SK-N-MC (cell line): ENCODE measurements around the gene FANCE.

Experiments
- DNase-seq: peaks from one replicate; pipeline ENCODE4 v3.0.0-alpha.2; 2011; ENCODE audit warnings: low read depth, low spot score
- H3K27ac ChIP-seq: fragments of 200-600 bp; sonication (generic); 2 replicates; pipeline ENCODE4 v1.5.1; 2016; ENCODE audit warnings: mixed run types
- H3K36me3 ChIP-seq: fragments of 200-600 bp; sonication (generic); 2 replicates; pipeline ENCODE4 v1.6.1; 2017; ENCODE audit warnings: antibody characterized with exemption, low read length, mixed read lengths; ENCODE audit not compliant: insufficient read depth
- H3K4me3 ChIP-seq: fragments of 200-600 bp; sonication (generic); 2 replicates; pipeline ENCODE4 v1.5.1; 2016
- H3K9ac ChIP-seq: fragments of 200-600 bp; sonication (generic); 2 replicates; pipeline ENCODE4 v1.8.0; 2017; ENCODE audit warnings: mixed run types, mixed read lengths; ENCODE audit not compliant: insufficient read length
- H3K9me3 ChIP-seq: fragments of 200-600 bp; sonication (generic); 2 replicates; pipeline ENCODE4 v1.6.1; 2017; ENCODE audit warnings: low read depth, mild to moderate bottlenecking, antibody characterized with exemption, low read length, moderate library complexity, mixed read lengths
- EZH2 ChIP-seq: fragments of 200-600 bp; sonication (generic); IDR thresholded peaks from one replicate; pipeline ENCODE4 v1.6.1; 2017; ENCODE audit warnings: antibody characterized with exemption
- FOXP2 ChIP-seq: optimal IDR thresholded peaks from 2 replicates; pipeline ENCODE3; 2011; ENCODE audit warnings: mild to moderate bottlenecking, moderate library complexity; ENCODE audit not compliant: insufficient read depth; ENCODE audit errors: extremely low read length, control extremely low read depth
- POLR2AphosphoS5 ChIP-seq: IDR thresholded peaks from 2 replicates; pipeline ENCODE4 v1.6.1; 2012; ENCODE audit warnings: mild to moderate bottlenecking, low read depth, low read length, borderline replicate concordance

FANCE gene

GRCh38 chr6:35452183-35453090, at the start of gene FANCE:
TSS of gene FANCE (plus strand) at chr6:35452338. CDS start at chr6:35452546, 208 bp downstream.
- peaks cover 22% of the 10 kb centered on the region for H3K36me3 ChIP-seq
- no peaks in the 10 kb centered on the region for H3K9me3 ChIP-seq
- peak within 1 kb of the TSS; percentile 95 for H3K27ac ChIP-seq
- DNase-seq: no peak
- peak within 1 kb of the TSS; percentile 84 for H3K4me3 ChIP-seq
- H3K9ac ChIP-seq: peak within 1 kb of the TSS; percentile 81
- TF ChIP-seq FOXP2: no peak
- peak; percentile 84 for TF ChIP-seq POLR2AphosphoS5

- Histone ChIP-seq H3K4me3 (no peak overlapping the region), H3K27ac (no peak overlapping the region), H3K9me3 (no peaks in the 10 kb centered on the region), H3K9ac (no peak overlapping the region), H3K36me3 (no peaks in the 10 kb centered on the region)
- no peak for DNase-seq
- no peak for TF ChIP-seq FOXP2
- TF ChIP-seq POLR2AphosphoS5: no peak
- no peak for TF ChIP-seq EZH2
Measured at GRCh38 chr6:35402856-35403191, 49.3 kb upstream of the FANCE start.

- H3K4me3 ChIP-seq: no peak overlapping the region
- no peaks in the 10 kb centered on the region for H3K36me3 ChIP-seq
- no peak overlapping the region for H3K27ac ChIP-seq
- TF ChIP-seq FOXP2 (no peak), EZH2 (no peak), POLR2AphosphoS5 (no peak)
- no peak for DNase-seq
- H3K9me3 ChIP-seq: no peaks in the 10 kb centered on the region
- no peak overlapping the region for H3K9ac ChIP-seq
Measured at GRCh38 chr6:35403544-35404442, 48.3 kb upstream of the FANCE start.

GRCh38 chr6:35406711-35407485, 45.2 kb upstream of the FANCE start:
- Histone ChIP-seq H3K9ac (no peak overlapping the region), H3K4me3 (no peak overlapping the region), H3K27ac (no peak overlapping the region), H3K9me3 (no peaks in the 10 kb centered on the region), H3K36me3 (no peaks in the 10 kb centered on the region)
- TF ChIP-seq POLR2AphosphoS5: no peak
- TF ChIP-seq FOXP2: no peak
- TF ChIP-seq EZH2: no peak
- DNase-seq: no peak

GRCh38 chr6:35409245-35409644, 42.9 kb upstream of the FANCE start:
- H3K27ac ChIP-seq: no peak overlapping the region
- no peak for DNase-seq
- H3K4me3 ChIP-seq: no peak overlapping the region
- no peaks in the 10 kb centered on the region for H3K9me3 ChIP-seq
- H3K36me3 ChIP-seq: no peaks in the 10 kb centered on the region
- TF ChIP-seq EZH2 (no peak), FOXP2 (no peak), POLR2AphosphoS5 (no peak)
- H3K9ac ChIP-seq: no peak overlapping the region

- Histone ChIP-seq H3K27ac (no peak overlapping the region), H3K36me3 (no peaks in the 10 kb centered on the region), H3K9me3 (no peaks in the 10 kb centered on the region), H3K4me3 (no peak overlapping the region), H3K9ac (no peak overlapping the region)
- DNase-seq: no peak
- TF ChIP-seq EZH2 (no peak), FOXP2 (no peak), POLR2AphosphoS5 (no peak)
Measured at GRCh38 chr6:35410131-35410530, 42.0 kb upstream of the FANCE start.

- DNase-seq: no peak
Measured at GRCh38 chr6:35411066-35411465, 41.1 kb upstream of the FANCE start.

GRCh38 chr6:35412102-35412501, 40.0 kb upstream of the FANCE start:
- Histone ChIP-seq H3K36me3 (no peaks in the 10 kb centered on the region), H3K4me3 (no peak overlapping the region), H3K9ac (no peak overlapping the region), H3K27ac (no peak overlapping the region), H3K9me3 (no peaks in the 10 kb centered on the region)
- TF ChIP-seq EZH2: no peak
- TF ChIP-seq POLR2AphosphoS5: no peak
- TF ChIP-seq FOXP2: no peak
- no peak for DNase-seq

More at GRCh38 chr6:35411066-35411465, 41.1 kb upstream of the FANCE start:
- no peaks in the 10 kb centered on the region for H3K9me3 ChIP-seq
- H3K36me3 ChIP-seq: no peaks in the 10 kb centered on the region
- H3K9ac ChIP-seq: no peak overlapping the region
- H3K4me3 ChIP-seq: no peak overlapping the region
- TF ChIP-seq EZH2 (no peak), POLR2AphosphoS5 (no peak), FOXP2 (no peak)
- no peak overlapping the region for H3K27ac ChIP-seq

GRCh38 chr6:35413911-35414310, 38.2 kb upstream of the FANCE start:
- no peaks in the 10 kb centered on the region for H3K9me3 ChIP-seq
- H3K9ac ChIP-seq: no peak overlapping the region
- no peak overlapping the region for H3K27ac ChIP-seq
- DNase-seq: no peak
- no peaks in the 10 kb centered on the region for H3K36me3 ChIP-seq
- no peak for TF ChIP-seq POLR2AphosphoS5
- H3K4me3 ChIP-seq: no peak overlapping the region
